ENCODE results near the gene TNP1.

The TNP1 gene

DNA sequence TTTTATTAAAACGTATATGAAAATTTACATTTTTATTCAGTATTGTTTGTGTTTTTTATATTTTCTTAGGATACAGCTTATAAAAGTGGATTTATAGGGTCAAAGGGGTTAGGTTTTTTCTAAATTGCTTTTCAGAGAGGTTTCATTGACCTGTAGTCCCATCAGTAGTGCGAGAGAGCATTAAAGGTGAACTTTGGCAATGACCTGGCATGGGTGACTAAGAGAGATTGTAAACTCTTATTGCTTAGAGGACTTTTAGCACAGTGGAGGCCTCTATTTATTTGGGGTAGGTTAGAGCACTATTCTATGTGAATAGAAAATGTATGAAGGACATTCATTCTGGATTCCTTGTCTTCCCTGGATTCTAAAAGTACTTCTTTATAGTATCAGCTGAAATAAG lies 16.0 kb upstream of the TNP1 start:
- DNase-seq (ENCODE audit: low read depth, low spot score) = no peak

DNA sequence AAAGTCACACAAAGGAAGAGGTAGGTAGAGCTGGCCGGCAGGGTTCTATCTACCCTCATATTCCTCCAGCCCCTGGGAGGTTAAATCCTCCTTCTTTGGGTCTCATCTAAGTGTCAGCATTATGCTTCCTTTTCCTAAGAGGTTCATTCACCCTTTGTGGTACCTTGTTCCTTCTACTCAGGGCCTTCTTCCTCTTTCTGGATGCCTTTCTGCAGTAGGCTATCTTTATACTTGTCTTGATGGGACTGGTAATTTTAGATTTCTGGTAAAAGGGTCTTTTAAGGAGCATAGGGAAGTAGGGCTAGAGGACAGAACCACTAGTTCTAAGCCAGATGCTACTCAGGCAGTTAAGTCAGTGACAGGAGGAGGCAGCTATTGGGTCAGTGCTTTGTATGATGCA lies 13.7 kb upstream of the TNP1 start:
- DNase-seq (ENCODE audit: low read depth, low spot score) = no peak

GRCh38 chr2:216872624-216873023 lies 12.8 kb upstream of the TNP1 start:
- DNase-seq (ENCODE audit: low read depth, low spot score) = no peak

DNA sequence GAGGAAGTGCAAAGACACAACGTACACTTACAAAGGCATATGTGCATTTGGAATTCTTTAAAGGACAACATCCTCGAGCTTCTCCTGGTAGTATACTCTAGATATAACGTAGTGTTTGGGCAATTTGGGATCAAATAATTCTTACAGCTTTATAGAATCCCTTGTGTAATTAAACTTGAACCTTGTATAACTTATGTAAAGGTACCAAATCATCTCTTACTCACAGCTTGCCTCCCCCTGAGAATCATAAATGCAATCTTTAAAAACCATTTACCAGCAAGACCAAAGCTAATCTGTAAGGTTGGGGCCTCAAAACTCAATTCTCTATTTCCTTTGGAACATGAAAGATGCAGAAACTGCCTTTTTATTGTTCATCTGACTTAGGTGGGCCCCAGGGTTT lies 12.2 kb upstream of the TNP1 start:
- no peak for DNase-seq (ENCODE audit: low read depth, low spot score)

DNA sequence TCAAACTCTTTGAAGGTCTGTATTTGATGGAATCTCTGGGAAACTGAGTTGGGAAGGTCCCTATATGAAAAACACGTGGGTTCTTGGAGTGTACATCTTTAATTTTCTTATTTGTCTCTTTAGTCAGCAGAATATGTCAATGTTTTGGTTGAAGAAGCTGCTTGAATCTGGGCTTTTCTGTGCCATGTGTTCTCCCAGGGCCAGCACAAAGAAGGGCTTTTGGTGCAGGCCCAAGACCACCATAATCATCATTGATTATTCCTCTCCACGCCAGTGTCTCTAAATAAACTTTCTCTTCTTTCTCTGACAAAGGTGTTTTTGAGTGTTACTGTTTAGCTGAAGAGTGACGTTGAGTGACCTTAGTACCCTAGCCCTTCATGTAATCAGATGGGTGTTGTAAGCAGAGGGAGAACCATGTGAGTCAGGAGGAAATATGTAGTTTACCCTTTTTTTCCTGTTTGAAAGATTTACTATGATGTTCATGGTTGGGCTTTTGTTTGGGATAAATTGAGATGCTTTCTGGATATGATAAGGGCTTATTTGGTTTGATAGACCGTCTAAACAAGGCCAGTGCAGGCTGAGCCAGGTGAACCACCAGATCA lies 11.6 kb upstream of the TNP1 start:
- DNase-seq (ENCODE audit: low read depth, low spot score) = no peak

GRCh38 chr2:216870508-216871332 lies 10.9 kb upstream of the TNP1 start:
- DNase-seq (ENCODE audit: low read depth, low spot score) = no peak

DNA sequence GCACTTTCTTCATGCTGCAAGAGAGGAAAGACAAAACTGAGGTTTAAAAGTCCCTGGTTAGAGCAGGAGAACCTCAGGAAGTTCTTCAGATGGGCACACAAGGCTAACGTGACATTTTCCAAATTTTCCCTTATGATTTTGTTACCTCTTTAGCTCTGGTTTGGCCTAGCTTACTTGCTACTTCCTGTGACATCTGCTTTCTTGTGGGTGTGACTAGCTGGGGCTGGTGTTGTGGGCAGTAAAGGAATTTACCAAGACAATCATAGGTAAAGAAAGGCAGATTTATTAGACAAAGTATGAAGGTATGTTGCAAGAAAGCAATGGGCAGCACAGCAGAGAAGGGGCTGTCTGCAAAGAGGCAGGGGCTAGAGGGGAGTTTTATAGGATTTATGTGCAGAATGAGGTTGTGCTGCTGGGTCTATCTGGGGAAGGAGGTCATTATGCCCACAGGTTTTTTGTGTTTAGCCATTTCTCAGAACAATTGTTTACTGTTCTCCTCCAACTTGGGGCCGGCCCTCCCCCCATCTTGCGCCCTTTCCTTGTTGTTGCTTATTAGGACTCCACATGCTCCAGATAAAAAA lies 6.7 kb upstream of the TNP1 start:
- no peak for DNase-seq (ENCODE audit: low read depth, low spot score)

DNA sequence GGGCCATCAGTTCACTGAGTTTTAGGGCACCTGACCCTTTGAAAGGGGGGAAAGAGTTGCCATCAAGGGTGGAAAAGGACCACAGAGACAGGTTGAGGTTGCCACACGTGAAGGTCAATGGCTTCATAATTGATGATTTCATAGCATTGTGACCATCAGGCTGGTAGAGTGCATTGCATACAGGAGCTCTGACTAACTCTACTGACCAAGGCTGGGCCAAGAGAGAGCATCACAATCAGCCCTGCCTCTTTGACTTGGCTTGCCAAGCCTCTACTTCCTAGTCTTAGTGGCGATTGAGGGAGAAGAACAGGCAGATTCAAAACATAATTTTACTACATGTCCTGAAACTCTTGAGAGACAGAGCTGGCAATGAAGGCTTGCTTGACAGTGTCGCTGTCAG lies 5.8 kb upstream of the TNP1 start:
- no peak for DNase-seq (ENCODE audit: low read depth, low spot score)

GRCh38 chr2:216863946-216864345 lies 4.1 kb upstream of the TNP1 start:
- no peak for DNase-seq (ENCODE audit: low read depth, low spot score)

- DNase-seq (ENCODE audit: low read depth, low spot score) = no peak
Observed at GRCh38 chr2:216862628-216863398, 2.9 kb upstream of the TNP1 start.

DNA sequence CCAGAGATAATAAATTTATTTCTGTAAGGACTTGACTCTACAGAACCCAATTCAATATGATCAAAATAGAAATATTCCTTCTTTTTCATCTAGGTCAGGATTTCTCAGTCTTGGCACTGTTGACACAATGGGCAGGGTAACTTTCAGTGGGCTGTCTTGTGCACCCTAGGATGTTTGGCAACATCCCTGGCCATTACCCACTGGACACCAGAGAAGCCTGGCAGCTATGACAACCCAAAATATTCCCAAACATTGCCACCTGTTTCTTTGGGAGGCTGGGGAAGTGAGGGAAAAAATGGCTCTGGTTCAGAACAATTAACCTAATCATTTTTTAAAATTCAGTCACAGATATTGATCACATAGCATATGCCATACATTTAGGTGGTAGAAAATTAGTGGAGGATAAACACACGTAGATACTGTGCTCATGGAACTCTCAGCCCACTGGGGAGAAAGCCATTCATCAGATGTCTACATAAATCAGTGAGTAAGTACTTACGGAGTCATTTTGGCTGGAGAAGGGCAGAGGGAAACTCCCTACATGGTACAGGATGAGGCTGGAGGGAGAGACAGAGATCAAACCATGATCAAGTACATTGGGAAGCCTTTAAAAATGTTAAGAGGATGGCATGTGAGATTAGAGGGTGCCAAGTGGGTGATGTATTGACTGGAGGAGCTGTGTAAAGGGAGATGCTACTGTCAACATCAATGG lies 718 bp upstream of the TNP1 start:
- DNase-seq (ENCODE audit: low read depth, low spot score) = no peak

- no peak for DNase-seq (ENCODE audit: low read depth, low spot score)
Observed at GRCh38 chr2:216858312-216858711, 1.6 kb downstream of the TNP1 start.

GRCh38 chr2:216857131-216857550 lies 2.7 kb downstream of the TNP1 start:
- no peak for DNase-seq (ENCODE audit: low read depth, low spot score)

DNA sequence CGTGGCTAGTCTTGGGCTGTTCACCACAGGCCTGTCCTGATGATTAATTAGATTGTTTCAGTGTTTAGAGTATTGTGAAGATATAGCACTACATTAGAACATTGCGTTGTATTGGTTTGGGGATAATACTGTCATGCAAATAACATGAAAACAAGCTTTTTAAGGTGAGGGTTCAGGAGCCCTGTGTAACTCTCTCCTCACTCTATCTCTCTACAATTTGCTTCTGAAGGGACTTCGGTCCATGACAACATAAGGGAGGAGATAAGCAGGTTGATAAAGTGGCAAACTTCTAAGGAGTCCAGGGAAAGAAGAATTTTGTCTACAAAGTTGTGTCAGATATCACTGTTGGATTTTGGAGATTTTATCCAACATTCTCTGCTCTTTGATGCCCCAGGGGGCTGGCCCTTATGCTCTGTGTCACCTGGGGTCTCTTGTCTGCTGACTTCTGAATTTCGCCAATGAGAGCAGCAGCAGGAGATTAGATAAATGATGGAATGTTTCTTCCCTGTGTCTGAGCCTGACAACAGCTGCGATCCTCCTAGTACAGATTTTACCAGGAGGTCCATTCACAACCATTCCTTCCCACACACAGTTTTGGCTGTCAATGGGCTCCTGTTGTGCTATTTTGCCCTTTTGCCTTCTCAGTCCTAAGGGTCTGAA lies 3.3 kb downstream of the TNP1 start:
- no peak for DNase-seq (ENCODE audit: low read depth, low spot score)

GRCh38 chr2:216855605-216856004 lies 4.3 kb downstream of the TNP1 start:
- DNase-seq (ENCODE audit: low read depth, low spot score) = no peak

GRCh38 chr2:216855079-216855478 lies 4.8 kb downstream of the TNP1 start:
- no peak for DNase-seq (ENCODE audit: low read depth, low spot score)

DNA sequence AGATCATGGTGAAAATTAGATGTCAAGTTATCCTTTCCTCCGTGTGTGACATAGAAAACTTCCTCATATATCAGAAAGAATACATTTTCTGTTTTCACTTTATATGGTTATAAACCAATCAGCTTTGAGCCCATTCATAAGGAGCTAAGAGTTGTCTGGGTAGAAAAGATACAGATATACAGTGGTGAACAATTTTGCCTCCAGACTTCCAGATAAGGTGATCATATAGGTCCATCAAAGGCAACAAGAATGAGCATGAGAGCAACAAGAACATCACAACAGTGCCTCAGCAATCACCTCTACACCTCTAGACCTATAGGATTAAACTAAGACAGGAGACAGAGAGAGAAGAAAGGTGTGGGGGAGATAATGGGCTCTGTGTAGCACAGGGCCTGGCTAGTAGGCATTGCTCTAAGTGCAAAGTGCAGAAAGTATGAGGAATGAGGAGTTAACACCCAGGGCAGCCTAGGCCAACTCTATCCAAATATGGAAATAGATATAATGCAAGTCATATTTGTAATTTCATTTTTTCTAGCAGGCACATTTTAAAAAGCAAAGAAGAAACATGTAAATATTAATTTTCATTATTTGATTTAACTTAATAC lies 8.3 kb downstream of the TNP1 start:
- no peak for DNase-seq (ENCODE audit: low read depth, low spot score)

GRCh38 chr2:216850665-216851322 lies 9.1 kb downstream of the TNP1 start:
- DNase-seq (ENCODE audit: low read depth, low spot score) = no peak

GRCh38 chr2:216849987-216850386 lies 9.9 kb downstream of the TNP1 start:
- no peak for DNase-seq (ENCODE audit: low read depth, low spot score)

DNA sequence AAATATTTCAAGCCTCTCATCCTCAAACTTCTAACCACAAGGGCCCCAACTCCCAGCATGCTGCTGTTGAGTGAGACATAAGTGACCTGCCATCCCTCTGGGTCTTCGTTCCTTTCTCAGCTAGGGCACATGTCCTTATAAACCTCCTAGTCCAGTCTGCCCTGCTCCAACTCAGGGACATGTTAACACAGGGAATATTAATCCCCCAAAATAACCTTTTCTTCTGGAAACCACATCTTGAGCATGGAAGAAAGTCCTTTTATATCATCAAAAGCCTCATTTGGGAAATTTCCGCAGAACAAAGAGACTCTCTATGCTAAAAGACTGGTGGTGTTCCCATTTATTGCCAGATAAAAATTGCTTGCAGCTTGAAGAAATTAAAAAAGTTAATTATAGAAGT lies 14.4 kb downstream of the TNP1 start:
- DNase-seq (ENCODE audit: low read depth, low spot score) = no peak
